ENCODE data around the gene PRKG1.
"Not testable (repeated sequence)": the region's sequence is repeated elsewhere in the genome, so short reads cannot be mapped to it uniquely, and the experiment has no call there.

Gene PRKG1

GRCh38 chr10:51384971-51385370, 310.7 kb downstream of the PRKG1 start:
- Histone ChIP-seq H3K4me1 (ENCODE audit: control insufficient read depth, low read length) (no peaks in the 10 kb centered on the region), H3F3A (ENCODE audit: control insufficient read depth, insufficient read depth) (no peaks in the 10 kb centered on the region), H3K27ac (ENCODE audit: low read depth, low read length) (no peak overlapping the region), H3K4me2 (ENCODE audit: low read length) (no peak overlapping the region), H3K79me2 (ENCODE audit: control insufficient read depth, low read length) (no peaks in the 10 kb centered on the region), H3K36me3 (ENCODE audit: control insufficient read depth, low read length) (no peaks in the 10 kb centered on the region), H3K9me3 (ENCODE audit: control insufficient read depth, insufficient read depth, low read length) (no peaks in the 10 kb centered on the region), H4K20me1 (ENCODE audit: control insufficient read depth, insufficient read depth, low read depth, low read length) (no peaks in the 10 kb centered on the region), H3K4me3 (ENCODE audit: low read length) (no peak overlapping the region), H3K27me3 (ENCODE audit: control insufficient read depth, low read length) (no peaks in the 10 kb centered on the region), H3K9me2 (replicated peaks; ENCODE audit: control insufficient read depth, low read length) (no peaks in the 10 kb centered on the region)
- TF ChIP-seq EZH2phosphoT487 (IDR thresholded peaks at IDR 0.05; ENCODE audit: borderline replicate concordance, low read length), result no peak
- TF ChIP-seq CTCF (IDR thresholded peaks at IDR 0.05; ENCODE audit: low read depth, low read length, poor library complexity, severe bottlenecking), result no peak

- Histone ChIP-seq H3F3A (ENCODE audit: control insufficient read depth, insufficient read depth) (no peaks in the 10 kb centered on the region), H3K27me3 (ENCODE audit: control insufficient read depth, low read length) (no peaks in the 10 kb centered on the region), H3K79me2 (ENCODE audit: control insufficient read depth, low read length) (no peaks in the 10 kb centered on the region), H3K27ac (ENCODE audit: low read depth, low read length) (no peak overlapping the region), H4K20me1 (ENCODE audit: control insufficient read depth, insufficient read depth, low read depth, low read length) (no peaks in the 10 kb centered on the region), H3K4me2 (ENCODE audit: low read length) (no peak overlapping the region), H3K9me2 (replicated peaks; ENCODE audit: control insufficient read depth, low read length) (no peaks in the 10 kb centered on the region), H3K4me1 (ENCODE audit: control insufficient read depth, low read length) (no peaks in the 10 kb centered on the region), H3K9me3 (ENCODE audit: control insufficient read depth, insufficient read depth, low read length) (no peaks in the 10 kb centered on the region), H3K36me3 (ENCODE audit: control insufficient read depth, low read length) (no peaks in the 10 kb centered on the region), H3K4me3 (ENCODE audit: low read length) (no peak overlapping the region)
- TF ChIP-seq CTCF (IDR thresholded peaks at IDR 0.05; ENCODE audit: low read depth, low read length, poor library complexity, severe bottlenecking) (no peak), EZH2phosphoT487 (IDR thresholded peaks at IDR 0.05; ENCODE audit: borderline replicate concordance, low read length) (no peak)
Observed at GRCh38 chr10:51386248-51386885, 312.1 kb downstream of the PRKG1 start.

GRCh38 chr10:51389415-51390321, 315.4 kb downstream of the PRKG1 start:
- no peaks in the 10 kb centered on the region for H3K9me3 ChIP-seq (ENCODE audit: control insufficient read depth, insufficient read depth, low read length)
- TF ChIP-seq CTCF (IDR thresholded peaks at IDR 0.05; ENCODE audit: low read depth, low read length, poor library complexity, severe bottlenecking), result peak; percentile 74
- no peak for TF ChIP-seq EZH2phosphoT487 (IDR thresholded peaks at IDR 0.05; ENCODE audit: borderline replicate concordance, low read length)
- H3K4me1 ChIP-seq (ENCODE audit: control insufficient read depth, low read length), result no peaks in the 10 kb centered on the region
- no peaks in the 10 kb centered on the region for H3K36me3 ChIP-seq (ENCODE audit: control insufficient read depth, low read length)
- no peak overlapping the region for H3K4me2 ChIP-seq (ENCODE audit: low read length)
- H4K20me1 ChIP-seq (ENCODE audit: control insufficient read depth, insufficient read depth, low read depth, low read length), result no peaks in the 10 kb centered on the region
- H3K4me3 ChIP-seq (ENCODE audit: low read length), result no peak overlapping the region
- no peaks in the 10 kb centered on the region for H3K9me2 ChIP-seq (replicated peaks; ENCODE audit: control insufficient read depth, low read length)
- H3K27ac ChIP-seq (ENCODE audit: low read depth, low read length), result no peak overlapping the region
- no peaks in the 10 kb centered on the region for H3K79me2 ChIP-seq (ENCODE audit: control insufficient read depth, low read length)
- H3K27me3 ChIP-seq (ENCODE audit: control insufficient read depth, low read length), result no peaks in the 10 kb centered on the region
- no peaks in the 10 kb centered on the region for H3F3A ChIP-seq (ENCODE audit: control insufficient read depth, insufficient read depth)

- not testable (repeated sequence) for H3K27ac ChIP-seq (ENCODE audit: low read depth, low read length); H3K79me2 ChIP-seq (ENCODE audit: control insufficient read depth, low read length); H3K9me2 ChIP-seq (replicated peaks; ENCODE audit: control insufficient read depth, low read length); H3K27me3 ChIP-seq (ENCODE audit: control insufficient read depth, low read length); H3K36me3 ChIP-seq (ENCODE audit: control insufficient read depth, low read length); H4K20me1 ChIP-seq (ENCODE audit: control insufficient read depth, insufficient read depth, low read depth, low read length); H3K4me1 ChIP-seq (ENCODE audit: control insufficient read depth, low read length); H3F3A ChIP-seq (ENCODE audit: control insufficient read depth, insufficient read depth); H3K4me2 ChIP-seq (ENCODE audit: low read length); H3K4me3 ChIP-seq (ENCODE audit: low read length); H3K9me3 ChIP-seq (ENCODE audit: control insufficient read depth, insufficient read depth, low read length)
Observed at GRCh38 chr10:51393006-51393405, 318.7 kb downstream of the PRKG1 start.
